Jurkat, Clone E6-1 (cell line): ENCODE results near the gene SGMS1.

Experiments used
- DNase-seq: peaks from one replicate; pipeline ENCODE4 v3.0.0-alpha.2; 2011; ENCODE audit warnings: low read depth, low spot score
- H3K4me3 ChIP-seq: 2 replicates; pipeline ENCODE4 v1.5.1; 2011; ENCODE audit warnings: mild to moderate bottlenecking, low read length, control low read depth, moderate library complexity

The SGMS1 gene

DNA sequence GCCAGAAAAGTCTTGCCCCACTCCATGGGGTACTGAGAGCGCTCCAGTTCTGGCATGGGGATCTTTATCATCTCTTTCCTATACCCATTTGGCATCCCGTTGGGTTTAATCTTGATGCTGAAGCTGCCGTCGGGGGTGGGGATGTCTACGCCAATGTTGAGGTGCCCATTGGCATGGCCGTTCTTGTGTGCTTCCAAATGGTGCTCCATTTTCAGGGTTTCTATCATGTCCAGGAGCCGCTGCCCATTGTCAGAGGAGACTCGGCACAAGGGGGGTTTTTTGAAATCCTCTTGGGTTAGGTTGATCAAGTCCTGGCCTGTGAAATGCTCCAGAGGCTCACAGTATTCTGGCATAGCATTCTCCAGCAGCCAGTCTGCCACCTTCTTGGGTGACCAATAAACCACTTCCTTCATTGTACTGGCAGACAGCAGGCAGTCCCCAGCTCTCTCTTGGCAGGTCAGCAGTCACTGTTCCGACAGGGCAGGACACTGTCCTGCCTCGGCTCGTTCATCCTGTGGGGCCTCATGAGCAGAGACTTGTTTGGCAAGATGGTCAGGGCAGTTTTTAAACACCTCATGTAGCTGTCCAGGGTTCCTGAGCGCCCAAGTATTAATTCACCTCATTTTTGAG is 279.9 kb downstream of the SGMS1 start:
- no peak for DNase-seq
- no peak overlapping the region for H3K4me3 ChIP-seq

DNA sequence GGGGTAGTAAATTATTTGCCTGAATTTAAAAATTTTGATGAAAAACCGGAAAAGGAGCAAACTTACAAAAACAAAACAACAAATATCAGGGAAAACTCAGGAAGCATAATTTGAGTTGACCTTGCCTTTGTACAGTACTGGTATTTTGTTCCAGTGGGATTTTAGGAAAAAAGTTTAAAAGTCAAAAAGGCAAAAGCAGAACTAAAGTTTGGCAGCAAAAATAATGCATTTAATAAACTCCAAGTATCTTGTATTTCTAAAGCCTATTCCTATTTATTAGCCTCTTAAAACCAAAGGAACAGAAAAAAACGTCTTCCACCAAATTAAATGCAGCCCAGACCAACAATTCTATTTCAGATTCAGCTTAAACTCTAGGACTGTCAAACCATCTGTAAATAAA is 281.8 kb downstream of the SGMS1 start:
- no peak overlapping the region for H3K4me3 ChIP-seq
- DNase-seq, result no peak

DNA sequence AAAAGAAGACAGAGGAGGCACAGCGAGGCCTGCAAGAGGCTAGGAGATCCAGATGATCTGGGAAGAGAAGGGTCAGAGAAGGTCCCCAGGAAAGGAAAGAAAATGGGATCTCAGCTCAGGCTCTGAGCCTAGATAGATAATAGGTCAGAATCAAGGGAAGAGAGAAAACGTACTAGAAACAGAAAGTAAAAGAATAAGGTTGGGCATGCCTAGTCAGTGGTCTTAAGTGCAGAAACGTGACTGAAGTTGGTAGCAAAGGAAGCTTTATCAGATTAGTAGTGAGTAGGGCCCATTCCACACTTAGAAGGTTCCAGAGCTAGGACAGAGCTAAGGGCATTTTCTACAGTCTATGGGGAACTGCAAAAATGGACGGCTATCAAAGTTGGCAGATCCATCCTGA is 287.6 kb downstream of the SGMS1 start:
- H3K4me3 ChIP-seq, result no peak overlapping the region
- peak; percentile 5 for DNase-seq

DNA sequence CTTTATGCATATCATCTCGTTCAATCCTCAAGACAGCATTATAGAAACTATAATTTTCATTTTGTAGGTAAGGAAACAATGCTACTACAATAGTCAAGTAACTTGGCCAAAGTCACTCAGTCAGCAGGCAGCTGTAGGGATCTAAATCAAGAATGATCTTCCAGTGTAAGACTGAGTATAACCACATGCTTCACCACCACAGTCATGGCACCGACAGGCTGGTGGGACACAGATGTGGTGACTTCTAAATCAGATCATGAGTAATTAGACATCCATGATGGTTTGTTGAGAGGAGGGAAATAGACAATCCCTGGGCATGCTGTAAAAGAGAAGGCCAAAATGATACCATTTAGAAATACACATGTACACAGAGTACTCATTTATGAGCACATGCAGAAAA is 288.4 kb downstream of the SGMS1 start:
- no peak overlapping the region for H3K4me3 ChIP-seq
- DNase-seq, result no peak

DNA sequence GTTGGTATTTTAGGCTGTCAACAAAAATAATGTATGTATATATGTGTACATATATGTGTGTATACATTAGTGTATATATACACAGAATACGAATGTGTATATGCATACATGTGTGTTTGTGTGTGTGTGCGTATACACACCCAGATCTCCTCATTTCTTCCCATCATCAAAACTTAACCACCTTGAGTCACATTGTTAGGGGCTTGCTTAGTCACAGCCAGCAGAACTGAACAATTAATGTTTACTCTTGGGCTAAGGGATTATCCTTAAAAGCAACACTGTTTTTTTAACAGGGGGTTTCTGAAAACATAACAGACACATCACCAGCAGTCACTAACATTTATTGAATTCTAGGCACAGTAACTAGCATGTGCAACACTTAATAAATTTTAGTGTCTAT is 289.5 kb downstream of the SGMS1 start:
- no peak overlapping the region for H3K4me3 ChIP-seq
- no peak for DNase-seq

DNA sequence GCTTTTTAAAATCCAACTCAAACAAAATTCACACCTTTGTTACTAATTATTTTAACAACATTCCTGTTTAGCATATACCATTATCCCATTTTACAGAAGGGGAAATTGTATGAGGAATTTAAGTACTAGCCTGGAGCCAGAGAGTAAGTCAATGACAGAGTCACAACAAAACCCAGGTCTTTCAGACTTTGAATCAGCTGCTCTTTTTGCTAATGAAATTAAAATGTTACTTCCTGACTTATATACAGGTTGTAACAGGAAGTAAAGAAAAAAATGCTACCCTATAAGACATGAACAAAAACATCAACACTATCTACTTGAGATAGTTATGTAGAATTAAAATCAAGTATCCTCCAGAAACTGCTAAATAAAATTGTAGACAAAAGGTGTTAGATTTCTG is 289.9 kb downstream of the SGMS1 start:
- H3K4me3 ChIP-seq, result no peak overlapping the region
- DNase-seq, result no peak

DNA sequence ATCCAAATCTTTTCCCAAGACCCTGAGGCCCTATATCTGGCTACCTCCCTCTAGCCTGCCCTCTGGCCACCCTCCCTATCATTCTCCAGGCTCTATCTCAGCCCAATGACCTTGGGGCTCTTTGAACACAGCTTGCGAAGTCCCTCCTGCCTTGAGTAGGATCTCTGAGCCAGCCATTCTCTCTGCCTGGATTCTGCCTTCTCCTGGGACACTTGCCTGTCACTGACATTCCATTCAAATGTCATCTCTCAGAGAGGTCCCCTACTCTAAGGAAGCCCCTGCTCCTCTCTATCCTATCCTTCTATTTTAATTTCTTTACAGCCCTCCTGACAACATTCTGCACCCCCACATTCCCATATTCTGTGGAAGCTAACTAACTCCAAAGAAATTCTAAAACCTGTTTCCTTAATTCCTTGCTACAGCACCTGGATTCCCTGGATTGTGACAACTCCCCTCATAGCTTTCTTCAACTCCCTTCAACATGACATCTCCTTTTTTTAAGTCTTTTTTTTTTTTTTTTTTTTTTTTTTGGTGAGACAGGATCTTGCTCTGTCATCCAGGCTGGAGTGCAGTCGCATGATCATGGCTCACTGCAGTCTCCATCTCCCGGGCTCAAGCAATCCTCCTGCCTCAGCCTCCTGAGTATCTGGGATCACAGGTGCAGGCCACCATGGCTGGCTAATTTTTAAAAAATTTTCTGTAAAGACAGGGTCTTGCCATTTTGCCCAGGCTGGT is 291.5 kb downstream of the SGMS1 start:
- H3K4me3 ChIP-seq, result no peak overlapping the region
- DNase-seq, result no peak

DNA sequence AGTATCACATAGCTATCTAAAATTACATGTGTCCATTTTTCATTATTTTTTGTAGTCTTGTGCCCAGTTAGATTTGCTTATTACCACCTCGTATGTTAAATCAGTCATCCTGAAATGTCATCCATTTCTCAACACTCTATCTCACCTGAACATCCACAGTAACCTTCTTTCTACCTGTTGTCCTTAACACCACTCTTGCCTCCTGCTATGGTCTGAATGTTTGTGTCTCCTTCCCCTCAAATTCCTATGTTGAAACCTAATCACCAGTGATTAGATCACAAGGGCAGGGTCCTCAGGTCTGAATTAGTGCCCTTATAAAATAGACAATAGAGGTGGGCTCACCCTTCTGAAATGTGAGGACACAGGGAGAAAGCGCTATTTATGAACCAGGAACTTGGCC is 292.3 kb downstream of the SGMS1 start:
- no peak for DNase-seq
- no peak overlapping the region for H3K4me3 ChIP-seq

DNA sequence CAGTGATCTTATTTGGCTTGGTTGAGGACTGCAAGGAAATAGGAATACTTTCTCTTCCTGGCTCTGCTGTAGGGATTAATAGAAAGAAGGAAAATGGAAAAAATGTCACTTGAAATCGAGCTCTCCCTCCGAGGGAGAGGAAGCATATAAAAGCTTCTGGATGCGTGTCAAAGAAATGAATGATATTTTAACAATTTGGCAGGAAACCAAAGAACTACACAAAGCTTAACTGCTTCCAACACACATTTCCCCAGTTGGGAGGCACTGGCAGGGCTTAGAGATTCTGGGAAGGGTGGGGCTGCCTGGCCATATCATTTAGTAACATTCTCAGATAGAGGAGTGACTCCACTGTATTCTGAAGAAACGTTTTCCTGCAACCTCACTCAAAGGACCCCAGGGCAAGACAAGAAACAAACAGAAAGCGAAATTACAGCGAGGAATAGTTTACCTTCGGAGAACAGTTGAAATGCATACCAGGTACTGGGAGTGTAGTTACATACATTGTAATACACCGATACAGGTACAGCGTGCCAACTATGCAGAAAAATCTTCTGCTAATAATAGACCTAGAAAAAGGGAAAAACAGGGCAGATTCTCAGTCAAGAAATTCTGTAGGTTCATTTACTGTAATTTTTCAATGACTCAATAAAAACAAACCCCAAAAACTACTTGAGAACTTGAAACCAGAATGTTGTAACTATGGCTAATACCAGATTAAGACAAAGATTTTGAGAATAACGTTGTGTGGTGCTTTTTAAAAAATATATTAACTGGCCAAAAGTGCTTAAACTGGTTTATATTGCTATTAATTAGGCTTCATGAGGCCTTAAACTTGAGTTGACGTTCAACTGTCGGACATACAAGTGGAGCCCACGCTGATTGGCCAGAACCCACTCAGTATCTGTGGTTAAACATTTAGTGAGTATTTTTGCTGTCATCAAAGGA is 296.7 kb downstream of the SGMS1 start:
- no peak overlapping the region for H3K4me3 ChIP-seq
- DNase-seq, result no peak

DNA sequence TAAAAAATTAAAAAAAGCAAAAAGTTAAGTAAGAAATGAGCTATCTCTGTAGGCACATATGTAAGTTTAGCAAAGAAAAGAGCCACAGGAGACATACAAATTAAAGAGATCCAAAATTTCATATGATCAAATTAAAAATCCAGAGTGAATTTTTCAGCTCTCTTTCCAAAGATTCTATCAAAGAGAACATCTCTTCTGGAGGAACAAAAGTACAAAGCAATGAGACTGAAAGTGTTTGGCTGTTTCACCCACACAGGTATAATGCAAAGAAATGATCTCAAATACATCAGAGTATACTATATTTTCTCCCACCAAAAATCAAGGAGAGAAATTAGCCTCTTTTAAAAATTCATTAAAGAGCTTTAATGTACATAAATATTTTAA is 297.6 kb downstream of the SGMS1 start:
- no peak overlapping the region for H3K4me3 ChIP-seq
- DNase-seq, result no peak

DNA sequence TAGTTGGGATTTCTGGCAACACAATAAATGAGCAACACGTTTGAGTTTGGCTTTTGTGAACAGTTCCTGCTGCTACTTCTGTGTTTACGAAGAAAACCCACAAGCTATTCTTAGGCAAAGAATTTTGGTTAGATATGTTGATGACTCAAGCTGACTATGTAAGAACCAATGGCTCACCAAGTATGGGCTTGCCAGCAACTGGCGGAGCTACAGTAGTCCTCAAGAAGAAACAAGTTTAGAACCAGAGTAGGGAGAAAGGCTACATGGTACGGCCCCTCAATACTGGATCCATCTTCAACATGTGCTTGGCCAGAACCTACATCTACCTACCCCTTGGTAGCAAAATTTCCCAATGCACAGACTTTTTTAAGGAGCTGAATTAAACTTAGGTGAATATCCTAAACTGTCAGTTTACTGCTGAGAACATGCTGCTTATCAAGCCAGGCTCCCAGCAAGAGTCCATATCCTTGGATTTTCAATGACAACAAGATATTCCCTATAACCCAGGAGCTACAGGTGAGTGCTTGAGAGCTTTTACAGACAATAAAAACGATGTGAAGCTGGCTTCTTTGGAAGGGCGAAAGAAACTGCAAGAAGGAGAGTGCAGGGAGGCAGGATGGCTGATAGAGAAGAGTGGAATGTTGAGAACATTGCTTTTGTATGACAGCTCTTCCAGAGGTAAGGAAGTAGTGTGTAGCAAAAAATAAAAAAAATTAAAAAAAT is 298.1 kb downstream of the SGMS1 start:
- H3K4me3 ChIP-seq, result no peak overlapping the region
- DNase-seq, result no peak

DNA sequence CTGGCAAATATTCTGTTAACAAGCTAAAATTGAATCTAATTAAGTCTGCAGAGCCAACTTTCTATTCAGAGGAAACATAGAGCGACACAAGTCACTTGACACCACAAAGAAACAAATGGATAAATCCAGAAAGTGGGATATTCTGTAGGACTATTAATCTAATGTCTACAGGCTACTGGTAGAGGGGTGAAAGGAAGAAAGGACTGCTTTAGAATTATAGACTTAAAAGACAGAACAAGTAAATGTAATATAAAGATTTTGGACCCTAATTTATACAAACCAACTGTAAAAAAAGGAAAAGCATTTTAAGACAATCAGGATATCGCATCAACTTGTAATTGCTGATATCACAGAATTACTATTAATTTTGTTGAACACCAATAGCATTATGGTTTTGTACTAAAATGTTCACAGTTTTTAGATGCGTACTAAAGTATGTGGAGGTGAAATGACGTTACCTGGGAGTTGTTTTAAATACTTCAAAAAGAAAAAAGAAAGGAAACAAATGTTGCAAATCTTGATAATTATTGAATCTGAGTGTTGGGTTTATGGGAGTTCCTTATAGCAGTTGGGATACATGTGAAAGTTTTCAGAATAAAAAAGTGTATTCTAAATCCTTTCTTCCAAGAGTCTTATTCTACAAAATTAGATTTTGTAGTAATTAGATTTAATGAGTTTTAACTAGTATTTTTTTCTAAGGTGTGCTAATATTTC is 298.9 kb downstream of the SGMS1 start:
- no peak overlapping the region for H3K4me3 ChIP-seq
- no peak for DNase-seq

DNA sequence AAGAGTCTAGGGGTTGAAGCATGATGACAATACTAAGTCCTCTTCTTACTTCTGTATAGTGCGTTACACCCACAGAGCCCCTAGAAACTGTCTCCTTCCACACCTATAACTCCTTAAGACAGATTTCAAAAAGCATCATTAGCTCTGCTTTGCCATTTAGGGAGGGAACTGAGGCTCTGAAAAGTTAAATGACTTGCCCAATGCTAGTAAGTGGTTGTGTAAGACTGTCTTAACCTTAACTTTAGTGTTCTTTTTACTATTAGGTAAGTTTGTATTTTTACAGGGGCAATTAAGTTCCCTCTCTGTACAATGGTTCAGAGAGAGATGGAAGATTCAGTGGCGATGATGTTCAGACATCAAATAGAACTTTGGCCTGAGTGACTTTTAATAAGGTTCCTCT is 299.7 kb downstream of the SGMS1 start:
- no peak for DNase-seq

DNA sequence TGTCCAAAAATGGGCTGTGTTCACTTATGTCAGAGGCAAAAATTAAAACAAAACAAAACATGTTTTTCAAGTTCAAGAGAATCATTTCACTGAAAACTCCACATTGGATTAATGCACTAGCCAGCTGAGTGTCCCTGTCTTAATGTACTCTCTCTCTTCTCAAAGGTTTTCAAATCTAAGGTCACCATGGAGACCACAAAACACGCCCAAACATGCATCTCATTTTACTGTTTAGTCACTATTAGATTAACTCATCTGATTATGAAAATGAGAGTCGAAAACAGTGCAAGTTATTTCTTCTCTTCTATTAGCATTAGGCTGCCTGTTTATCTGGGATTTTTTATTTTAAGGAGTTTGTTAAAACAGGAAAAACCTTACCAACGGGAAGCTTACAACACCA is 301.7 kb downstream of the SGMS1 start:
- no peak overlapping the region for H3K4me3 ChIP-seq
- DNase-seq, result no peak

More for the DNA sequence above, 299.7 kb downstream of the SGMS1 start:
- no peak overlapping the region for H3K4me3 ChIP-seq

DNA sequence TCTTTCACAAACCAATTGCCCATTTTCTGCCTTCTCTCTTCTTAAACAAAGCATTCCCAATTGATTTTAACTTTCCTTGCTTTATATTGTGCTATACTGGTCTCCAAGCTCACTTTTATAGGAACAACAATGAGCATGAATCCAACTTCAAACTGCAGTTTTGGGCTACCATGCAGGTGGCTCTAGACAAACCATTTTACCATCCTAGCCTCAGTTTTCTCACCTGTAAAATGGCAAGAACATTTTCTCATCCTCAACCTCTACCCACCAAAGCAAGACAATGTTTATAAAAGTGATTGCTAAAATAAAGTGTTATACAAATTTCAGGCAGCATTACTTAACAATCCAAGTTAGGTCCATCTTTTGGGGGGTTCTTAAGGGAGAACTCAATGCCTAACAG is 305.6 kb downstream of the SGMS1 start:
- no peak overlapping the region for H3K4me3 ChIP-seq

DNA sequence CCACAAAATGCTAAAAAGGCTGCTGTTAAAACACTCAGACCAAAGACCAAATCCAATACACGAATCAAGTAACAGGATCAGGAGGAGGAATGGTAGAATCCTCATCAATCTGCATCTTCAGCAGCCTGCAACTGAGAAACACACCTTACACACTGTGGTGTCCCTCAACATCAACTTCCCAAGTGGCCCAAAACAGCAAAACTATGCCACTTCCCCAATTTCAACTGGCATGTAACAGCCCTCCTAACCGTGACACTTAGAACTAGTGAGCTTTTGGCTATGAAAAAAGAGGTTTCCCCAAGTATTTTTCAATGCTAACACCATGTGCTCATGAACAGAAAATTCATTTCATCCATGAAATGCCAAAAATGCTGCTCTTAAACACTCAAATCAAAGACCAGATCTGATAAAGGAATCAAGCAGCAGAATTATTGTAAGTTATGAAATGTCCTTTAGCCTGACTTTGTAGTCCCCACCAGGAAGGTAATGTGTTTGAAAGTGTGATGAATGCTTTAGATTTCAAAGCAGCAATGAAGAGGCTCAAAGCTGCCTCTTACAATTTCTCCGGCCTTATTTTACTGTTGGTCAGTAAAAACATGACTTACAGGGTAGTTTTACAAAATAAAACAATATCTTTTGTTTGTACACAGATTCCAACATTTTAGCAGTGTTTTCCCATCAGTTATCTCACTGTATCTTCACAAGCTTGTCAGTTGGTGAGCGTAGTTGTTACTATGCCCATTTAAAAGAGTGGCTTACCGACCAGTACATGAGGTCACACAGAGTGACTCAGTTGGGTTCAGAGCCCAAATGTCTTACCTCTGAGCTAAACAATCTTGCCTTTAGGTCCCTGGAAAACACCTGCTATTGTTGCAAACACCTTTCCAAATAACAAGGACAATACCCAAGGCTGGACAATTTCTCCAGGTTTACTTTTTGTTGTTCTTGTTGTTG is 306.8 kb downstream of the SGMS1 start:
- no peak for DNase-seq
- no peak overlapping the region for H3K4me3 ChIP-seq

More for the DNA sequence above, 305.6 kb downstream of the SGMS1 start:
- no peak for DNase-seq

DNA sequence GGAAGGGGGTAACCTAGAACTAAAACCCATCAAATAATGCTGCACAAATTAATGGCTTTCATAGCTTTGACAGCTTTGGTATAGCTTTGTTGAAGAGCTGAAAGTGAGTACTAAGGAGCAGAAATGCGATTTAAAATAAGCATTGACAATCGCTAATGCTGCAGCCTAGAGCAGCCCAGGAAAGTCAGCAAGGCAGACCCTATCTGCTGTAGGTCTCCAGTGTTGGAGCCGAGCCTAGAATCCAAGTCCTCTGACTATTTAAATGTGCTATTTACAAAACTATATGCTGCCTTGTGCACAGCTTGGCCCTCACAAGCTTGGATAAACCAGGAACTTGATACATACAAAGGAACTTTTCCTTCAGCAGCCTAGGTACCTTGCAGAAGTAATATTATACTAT is 307.6 kb downstream of the SGMS1 start:
- H3K4me3 ChIP-seq, result no peak overlapping the region
- DNase-seq, result no peak

DNA sequence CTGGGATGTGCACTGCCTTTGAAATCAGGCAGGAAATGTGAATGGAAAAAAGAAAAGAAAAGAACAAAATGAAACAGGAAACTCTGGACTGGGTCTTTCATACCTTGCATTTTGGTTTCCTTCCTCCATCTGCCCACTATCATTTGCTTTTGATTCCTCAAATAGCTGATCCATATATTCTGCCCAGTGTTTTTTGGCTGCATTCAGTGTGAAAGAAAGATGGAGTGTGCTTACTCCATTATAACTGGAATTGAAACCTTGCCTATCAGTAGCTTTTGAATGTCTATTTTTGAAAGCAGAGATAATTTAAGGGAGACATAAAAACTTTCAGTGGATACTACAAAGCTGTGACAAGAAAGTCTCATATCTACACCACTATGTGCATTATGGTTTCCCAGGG is 308.3 kb downstream of the SGMS1 start:
- no peak for DNase-seq
- no peak overlapping the region for H3K4me3 ChIP-seq
